ENCODE data around the gene IMP3. TPM values are rescaled to one million over a fixed set of nuclear protein-coding genes. Genes with fewer than 3 reads are reported as not detected.

The IMP3 gene
- total RNA-seq, 1 donor from 2014 or later, result 215 TPM

- Histone ChIP-seq H3K36me3 (ENCODE audit: control insufficient read depth, insufficient read depth, low read length) (peaks cover 14% of the 10 kb centered on the region), H3K4me3 (ENCODE audit: low read depth, low read length) (no peak overlapping the region), H3K27me3 (ENCODE audit: control insufficient read depth, insufficient read depth, low read length) (no peaks in the 10 kb centered on the region)
- no peak for TF ChIP-seq CTCF (IDR thresholded peaks at IDR 0.05; ENCODE audit: insufficient read depth, low read length, severe bottlenecking)
- FAIRE-seq, result no peak
- DNase-seq (ENCODE audit: low read depth), result peak; percentile 34
Measured at GRCh38 chr15:75659928-75660645, 20.1 kb upstream of the IMP3 start.

DNA sequence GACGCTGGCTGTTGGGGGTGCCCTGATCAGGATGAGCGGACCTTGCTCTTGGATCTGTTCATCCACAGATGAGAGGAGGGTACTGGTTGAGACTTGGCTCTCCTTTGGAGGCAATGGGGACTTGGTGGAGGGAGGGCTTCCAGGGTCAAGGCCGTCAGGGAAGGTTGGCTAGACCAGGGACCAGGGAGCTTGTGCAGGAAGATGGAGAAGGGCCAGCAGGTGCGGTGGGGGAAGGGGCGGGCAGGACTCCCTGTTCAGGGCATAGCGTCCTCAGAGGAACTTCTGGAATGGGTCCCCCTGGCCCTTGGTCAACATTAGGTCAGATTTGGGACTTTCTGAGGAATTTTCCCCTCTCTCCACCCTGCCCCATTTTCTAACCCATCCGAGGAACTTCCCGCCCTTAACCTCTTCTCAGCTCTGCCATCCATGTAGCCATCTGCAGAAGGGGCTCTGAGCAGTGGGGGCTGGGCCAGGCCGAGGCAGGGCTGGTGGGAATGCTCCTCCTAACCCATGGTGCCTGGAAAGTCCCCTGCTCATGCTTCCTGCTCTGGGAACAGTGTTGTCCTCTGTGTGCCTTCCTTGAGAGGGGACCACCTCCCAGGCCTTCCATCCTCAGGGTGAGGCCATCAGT, 19.2 kb upstream of the IMP3 start:
- DNase-seq (ENCODE audit: low read depth), result no peak
- peaks cover 19% of the 10 kb centered on the region for H3K36me3 ChIP-seq (ENCODE audit: control insufficient read depth, insufficient read depth, low read length)
- no peaks in the 10 kb centered on the region for H3K27me3 ChIP-seq (ENCODE audit: control insufficient read depth, insufficient read depth, low read length)
- no peak for FAIRE-seq
- no peak for TF ChIP-seq CTCF (IDR thresholded peaks at IDR 0.05; ENCODE audit: insufficient read depth, low read length, severe bottlenecking)
- H3K4me3 ChIP-seq (ENCODE audit: low read depth, low read length), result no peak overlapping the region

DNA sequence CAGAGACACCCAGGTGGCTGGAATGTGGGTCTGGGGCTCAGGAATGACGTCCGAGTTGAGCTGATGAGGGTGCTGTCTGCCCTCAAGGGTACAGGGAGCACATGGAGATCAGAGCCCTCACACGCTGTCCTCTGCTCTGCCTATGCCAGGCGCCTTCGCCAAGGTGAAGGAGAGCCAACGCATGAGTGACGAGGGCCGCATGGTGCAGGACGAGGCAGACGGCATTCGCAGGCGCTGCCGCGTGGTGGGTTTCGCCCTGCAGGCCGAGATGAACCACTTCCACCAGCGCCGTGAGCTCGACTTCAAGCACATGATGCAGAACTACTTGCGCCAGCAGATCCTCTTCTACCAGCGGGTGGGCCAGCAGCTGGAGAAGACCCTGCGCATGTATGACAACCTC, 16.8 kb upstream of the IMP3 start:
- DNase-seq (ENCODE audit: low read depth) (no peak), FAIRE-seq (no peak)
- no peak for TF ChIP-seq CTCF (IDR thresholded peaks at IDR 0.05; ENCODE audit: insufficient read depth, low read length, severe bottlenecking)
- Histone ChIP-seq H3K36me3 (ENCODE audit: control insufficient read depth, insufficient read depth, low read length) (peaks cover 31% of the 10 kb centered on the region), H3K4me3 (ENCODE audit: low read depth, low read length) (no peak overlapping the region), H3K27me3 (ENCODE audit: control insufficient read depth, insufficient read depth, low read length) (no peaks in the 10 kb centered on the region)

DNA sequence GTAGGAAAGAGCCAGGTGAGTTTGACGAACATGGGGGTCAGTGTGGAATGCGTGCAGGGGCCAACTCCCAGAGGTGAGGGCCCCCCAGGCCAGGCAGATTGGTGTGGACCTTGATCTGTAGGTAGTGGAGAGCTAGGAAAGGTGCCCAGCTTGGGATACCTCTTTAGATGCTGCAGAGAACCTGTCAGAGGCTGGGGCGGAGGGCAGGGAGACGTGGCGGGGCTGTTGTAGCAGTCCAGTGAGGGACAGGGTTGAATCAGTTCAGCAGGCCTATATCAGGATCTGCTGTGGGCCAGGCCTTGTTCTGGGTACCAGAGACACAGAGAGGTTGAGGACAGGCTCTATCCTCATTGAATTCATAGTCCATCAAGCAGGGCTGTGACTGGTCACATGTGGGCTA, 16.3 kb upstream of the IMP3 start:
- no peak for TF ChIP-seq CTCF (IDR thresholded peaks at IDR 0.05; ENCODE audit: insufficient read depth, low read length, severe bottlenecking)
- FAIRE-seq (no peak), DNase-seq (ENCODE audit: low read depth) (no peak)
- Histone ChIP-seq H3K36me3 (ENCODE audit: control insufficient read depth, insufficient read depth, low read length) (peaks cover 32% of the 10 kb centered on the region), H3K27me3 (ENCODE audit: control insufficient read depth, insufficient read depth, low read length) (no peaks in the 10 kb centered on the region), H3K4me3 (ENCODE audit: low read depth, low read length) (no peak overlapping the region)

DNA sequence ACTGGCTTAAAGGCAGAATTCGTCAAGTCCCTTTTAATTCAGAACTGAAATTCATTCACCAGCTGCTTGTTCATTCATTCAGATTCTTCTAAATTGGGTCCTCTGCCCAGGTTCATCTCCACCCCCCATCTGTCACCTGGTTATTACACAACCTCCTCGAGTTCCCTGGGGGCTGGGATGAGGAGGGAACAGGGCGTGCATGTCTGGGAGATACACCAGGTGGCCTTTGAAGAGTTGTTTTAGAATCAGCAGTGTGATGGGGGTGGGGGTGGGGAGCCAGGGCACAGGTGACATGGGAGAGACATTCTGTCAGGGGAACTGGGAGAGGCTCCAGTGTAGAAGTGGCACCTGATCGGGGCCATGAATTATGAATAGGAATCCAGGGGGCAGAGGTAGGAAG, 15.9 kb upstream of the IMP3 start:
- no peaks in the 10 kb centered on the region for H3K27me3 ChIP-seq (ENCODE audit: control insufficient read depth, insufficient read depth, low read length)
- FAIRE-seq (no peak), DNase-seq (ENCODE audit: low read depth) (no peak)
- TF ChIP-seq CTCF (IDR thresholded peaks at IDR 0.05; ENCODE audit: insufficient read depth, low read length, severe bottlenecking), result no peak
- peaks cover 34% of the 10 kb centered on the region for H3K36me3 ChIP-seq (ENCODE audit: control insufficient read depth, insufficient read depth, low read length)
- no peak overlapping the region for H3K4me3 ChIP-seq (ENCODE audit: low read depth, low read length)
